TTC549 (cell line): ENCODE results near the gene GUCY1A2.
"Not testable (repeated sequence)": the region's sequence is repeated elsewhere in the genome, so short reads cannot be mapped to it uniquely, and the experiment has no call there.

Experiments
- FAIRE-seq: peaks from 2 replicates; lab custom pipeline; 2012; peaks lifted over from hg19 to GRCh38; lab: Jason Lieb, UNC

The GUCY1A2 gene

DNA sequence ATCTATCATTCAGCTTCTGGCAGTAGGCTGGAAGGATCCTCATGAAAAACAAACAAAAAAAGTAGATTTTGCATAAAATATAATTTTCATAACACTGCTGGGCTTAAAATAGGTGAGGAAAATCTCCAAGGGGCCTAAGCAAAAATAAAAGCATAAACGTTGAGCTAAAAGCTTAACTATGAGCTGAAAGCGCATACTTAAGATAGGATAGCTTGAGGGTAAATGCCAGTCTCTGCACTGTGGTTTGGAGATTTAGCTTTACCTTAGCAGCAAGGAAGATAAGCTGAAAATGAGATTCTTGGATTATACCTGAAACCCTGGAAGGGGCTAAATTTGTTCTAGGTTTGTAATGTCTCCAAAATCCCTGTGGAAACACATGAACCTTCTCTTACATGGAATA, 183.7 kb downstream of the GUCY1A2 start:
- no peak for FAIRE-seq

DNA sequence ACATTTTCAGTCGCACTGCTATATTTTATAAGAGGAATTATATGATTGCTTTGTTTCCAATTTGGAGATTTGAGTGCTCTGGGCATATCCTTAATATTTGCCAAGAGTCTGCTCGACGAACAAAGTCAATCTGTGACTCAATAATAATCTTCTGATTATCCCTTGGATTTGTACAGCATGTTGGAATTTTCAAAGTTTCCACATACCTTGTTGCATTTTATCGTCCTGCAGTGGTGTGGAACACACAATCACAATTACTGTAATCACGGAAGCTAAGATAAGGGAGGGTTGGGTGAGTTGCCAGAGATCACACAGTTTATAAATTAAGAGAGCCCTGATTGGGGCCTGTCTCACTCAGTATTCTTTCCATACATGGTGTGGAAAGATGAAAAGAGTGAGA, 189.3 kb downstream of the GUCY1A2 start:
- no peak for FAIRE-seq

DNA sequence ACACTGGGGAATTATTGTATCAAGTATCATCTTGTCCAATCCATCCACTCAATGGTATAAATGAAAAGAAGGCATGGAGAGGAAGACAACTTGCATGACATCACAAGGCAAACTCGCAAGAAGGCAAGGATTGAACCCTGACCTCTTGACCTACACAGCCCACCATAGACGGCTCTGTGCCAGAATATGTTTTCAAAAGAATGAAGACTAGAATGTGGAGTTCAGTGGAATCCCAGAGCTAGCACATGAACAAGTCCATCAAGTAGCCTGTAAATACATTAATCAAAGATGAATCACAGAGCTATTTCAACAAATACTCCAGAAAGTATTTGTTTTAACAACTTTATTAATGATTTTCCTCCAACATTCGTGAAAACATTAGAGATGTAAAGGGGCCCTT, 189.7 kb downstream of the GUCY1A2 start:
- FAIRE-seq: no peak

DNA sequence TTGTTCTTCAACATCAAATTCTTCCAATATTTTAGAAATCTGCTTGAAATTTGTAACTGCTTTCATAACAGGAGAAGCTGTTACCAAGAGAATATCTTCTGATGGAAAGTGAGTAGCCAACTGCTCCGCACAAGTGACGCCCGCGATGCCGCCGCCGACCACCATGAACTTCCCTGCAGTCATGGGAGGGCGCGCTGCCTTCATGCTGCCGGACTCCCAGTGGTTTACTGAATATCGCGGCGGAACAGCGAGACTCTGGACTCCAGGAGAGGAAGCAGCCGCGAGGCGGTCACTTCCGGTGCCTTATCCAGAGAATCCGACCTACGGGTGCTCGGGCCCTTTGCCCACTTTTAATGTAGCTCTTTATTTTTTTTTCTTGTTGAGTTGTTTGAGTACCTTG, 190.6 kb downstream of the GUCY1A2 start:
- no peak for FAIRE-seq

DNA sequence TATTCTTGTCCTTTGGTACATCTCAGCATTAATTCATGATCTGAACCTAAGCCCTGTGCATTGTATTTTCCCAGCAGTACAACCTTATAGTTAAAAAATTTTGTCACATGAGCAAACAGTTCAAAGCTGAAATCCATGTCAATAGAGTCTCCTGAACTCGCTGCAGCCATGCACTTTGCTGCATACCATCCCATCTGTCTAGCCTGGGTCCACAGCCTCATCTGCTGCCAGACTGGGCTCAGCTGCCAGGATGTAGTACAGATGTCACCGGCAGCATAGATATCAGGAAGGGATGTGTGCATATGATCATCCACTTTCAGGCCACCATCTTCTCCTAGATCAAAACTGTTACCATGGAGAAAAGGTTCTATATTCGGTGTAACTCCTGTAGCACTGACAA, 191.7 kb downstream of the GUCY1A2 start:
- not testable (repeated sequence) for FAIRE-seq

DNA sequence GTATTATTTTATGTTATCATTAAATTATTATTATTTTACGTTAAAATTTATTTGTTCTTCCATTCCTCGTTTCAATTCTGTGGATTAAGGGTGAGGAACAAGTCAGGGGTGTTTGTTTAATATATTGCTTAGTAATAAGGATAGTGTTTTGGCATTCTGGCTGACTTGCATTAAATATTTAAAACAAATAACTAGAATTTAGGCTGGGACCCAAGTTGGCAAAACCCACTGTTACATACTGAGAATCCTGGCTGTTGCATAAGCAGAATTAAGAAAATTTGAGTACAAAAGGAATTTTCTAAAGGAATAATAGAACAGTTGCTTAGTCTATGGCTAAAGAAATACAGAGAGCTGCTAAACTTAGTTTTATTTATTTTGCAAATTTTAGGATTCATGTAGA, 196.4 kb downstream of the GUCY1A2 start:
- FAIRE-seq: no peak

DNA sequence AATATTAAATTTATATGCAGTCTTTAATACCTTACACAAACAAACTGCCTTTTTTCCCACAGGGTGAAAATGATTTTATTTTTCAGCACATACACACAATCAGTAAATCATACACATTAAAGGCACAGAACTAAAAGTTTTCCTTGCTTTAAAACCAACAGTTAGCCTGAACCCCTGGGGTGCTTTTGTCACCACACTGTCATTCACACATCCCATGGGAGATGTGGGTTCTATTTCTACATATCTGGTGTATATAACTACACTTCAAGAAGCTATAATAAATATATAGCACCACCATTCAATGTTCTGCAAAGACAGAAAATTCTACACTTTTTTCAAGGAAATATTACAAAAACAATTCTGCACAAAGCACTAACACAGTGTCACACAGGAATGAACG, 197.0 kb downstream of the GUCY1A2 start:
- FAIRE-seq: no peak

DNA sequence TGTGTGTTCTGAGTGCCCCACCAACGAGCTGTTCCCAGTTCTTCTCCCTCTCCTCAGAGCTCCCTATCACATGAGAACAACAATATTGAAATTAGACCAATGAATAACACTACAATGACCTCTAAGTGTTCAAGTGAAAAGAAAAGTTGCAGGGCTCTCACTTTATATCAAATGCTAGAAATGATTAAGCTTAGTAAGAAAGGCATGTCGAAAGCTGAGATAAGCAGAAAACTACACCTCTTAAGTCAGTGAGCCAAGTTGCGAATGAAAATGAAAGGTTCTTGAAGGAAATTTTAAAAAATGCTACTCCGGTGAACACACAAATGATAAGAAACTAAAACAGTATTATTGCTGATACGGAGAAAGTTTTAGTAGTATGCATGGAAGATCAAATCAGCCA, 199.8 kb downstream of the GUCY1A2 start:
- FAIRE-seq: no peak

DNA sequence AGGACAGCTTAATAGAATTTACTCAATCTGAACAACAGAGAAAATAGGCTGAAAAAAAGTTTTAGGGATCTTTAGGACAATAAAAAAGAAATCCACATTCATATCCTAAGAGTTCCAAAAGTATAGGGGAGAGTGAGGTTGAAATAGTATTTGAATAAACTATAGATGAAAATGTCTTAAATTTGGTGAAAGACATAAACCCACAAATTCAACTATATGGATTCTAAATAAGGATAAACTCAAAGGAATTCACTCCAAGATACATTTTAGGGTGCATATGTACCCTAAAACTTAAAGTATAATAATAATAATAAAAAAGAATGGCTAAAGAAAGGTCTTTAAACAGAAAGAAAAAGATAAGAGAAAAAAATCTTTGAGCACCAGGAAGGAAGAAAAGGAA, 203.1 kb downstream of the GUCY1A2 start:
- no peak for FAIRE-seq

DNA sequence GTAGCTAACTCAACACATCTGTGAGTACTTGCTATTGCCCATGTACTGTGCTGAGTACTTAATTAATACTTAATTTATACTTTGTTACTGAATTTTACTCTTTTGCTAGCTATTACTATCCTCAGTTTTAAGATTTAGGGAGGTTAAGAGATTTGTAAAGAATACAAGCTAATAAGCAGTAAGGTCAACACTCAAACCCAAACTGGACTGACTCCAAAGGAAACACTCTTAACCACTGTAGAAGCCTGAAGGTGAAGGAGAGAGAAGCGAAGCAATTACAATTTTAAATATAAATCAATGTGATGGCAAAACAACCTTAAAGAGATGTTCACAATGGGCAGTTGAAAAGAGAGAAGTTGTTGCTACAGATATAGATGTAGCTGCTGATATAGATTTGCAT, 204.5 kb downstream of the GUCY1A2 start:
- FAIRE-seq: no peak

DNA sequence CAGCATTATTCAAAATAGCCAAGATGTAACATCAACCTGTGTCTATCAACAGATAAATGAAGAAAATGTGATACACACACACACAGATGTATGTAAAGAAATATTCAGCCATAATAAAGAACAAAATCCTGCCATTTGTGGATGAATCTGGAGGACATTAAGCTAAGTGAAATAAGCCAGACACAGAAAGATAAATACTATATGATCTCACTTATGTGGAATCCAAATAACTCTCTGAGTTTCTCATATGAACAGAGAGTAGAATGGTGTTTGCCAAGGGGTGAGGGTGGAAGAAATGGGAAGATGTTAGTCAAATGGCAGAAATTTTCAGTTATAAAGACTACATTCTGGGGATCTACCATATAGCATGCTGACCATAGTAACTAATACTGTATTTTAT, 224.2 kb downstream of the GUCY1A2 start:
- no peak for FAIRE-seq

DNA sequence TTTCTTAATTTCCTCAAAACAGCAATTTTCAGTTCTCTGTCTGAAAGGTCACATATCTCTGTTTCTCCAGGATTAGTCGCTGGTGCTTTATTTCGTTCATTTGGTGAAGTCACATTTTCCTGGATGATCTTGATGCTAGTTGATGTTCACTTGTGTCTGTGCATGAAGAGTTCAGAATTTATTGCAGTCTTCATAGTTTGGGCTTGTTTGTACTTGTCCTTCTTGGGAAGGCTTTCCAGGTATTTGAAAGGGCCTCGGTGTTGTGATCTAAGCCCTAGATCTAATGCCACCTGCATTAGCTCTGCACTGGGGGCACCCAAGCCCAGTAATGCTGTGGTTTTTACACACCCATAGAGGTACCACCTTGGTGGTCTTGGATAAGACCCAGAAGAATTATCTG, 228.9 kb downstream of the GUCY1A2 start:
- FAIRE-seq: no peak

DNA sequence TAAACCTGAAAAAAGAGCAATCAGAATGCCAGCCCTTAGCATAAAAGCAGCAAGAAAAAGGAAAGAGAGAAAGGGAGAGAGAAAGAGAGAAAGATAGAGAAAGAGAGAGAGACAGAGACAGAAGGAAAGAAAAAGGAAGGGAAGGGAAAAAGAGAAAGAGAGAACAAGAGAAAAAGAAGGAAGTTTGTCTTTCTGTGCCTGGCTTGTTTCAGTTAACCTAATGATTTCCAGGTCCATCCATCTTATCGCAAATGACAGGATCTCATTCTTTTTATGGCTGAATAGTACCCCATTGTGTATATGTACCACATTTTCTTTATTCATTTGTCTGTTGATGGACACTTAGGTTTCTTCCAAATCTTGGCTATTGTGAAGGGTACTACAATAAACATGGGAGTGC, 230.8 kb downstream of the GUCY1A2 start:
- FAIRE-seq: no peak

DNA sequence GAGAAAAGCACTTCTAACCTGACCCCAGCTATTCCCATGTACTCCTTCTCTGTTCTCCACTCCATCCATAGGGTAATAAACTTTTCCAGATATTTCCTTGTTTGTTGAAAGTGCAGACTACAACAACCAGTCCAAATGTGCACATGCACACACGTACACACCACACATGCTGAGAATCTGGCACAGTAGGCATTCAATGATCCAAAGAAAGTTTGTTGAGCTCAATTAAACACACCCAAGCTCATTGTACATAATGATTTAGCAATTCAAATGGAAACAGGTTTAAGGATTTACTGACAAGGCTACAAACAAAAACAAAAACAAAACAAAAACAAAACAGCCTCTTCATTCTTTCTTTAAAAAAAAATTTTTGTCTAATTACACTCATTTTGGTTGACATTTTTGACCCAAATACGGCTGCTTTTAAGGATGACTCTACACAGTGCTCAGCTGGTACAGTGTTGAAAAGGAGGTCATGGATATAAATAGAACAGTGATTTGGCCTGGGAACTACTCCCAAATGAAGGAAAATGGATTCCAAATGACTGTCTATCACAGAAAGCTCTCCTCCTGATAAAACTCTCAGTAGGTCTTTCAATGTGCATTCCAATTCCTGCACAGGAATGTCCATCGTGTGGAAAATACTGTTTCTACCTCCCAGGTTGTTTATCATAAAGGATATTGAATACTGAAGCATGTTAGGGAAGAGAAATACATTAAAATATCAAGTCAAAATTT, 232.2 kb downstream of the GUCY1A2 start:
- FAIRE-seq: no peak

DNA sequence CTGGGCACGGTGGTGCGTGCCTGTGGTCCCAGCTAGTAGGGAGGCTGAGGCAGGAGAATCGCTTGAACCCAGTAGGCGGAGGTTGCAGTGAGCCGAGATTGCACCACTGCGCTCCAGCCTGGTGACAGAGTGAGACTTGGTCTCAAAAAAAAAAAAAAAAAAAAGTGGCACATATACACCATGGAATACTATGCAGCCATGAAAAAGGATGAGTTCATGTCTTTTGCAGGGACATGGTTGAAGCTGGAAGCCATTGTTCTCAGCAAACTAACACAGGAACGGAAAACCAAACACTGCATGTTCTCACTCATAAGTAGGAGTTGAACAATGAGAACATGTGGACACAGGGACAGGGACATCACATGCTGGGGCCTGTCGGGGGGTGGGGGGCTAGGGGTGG, 241.0 kb downstream of the GUCY1A2 start:
- FAIRE-seq: not testable (repeated sequence)

DNA sequence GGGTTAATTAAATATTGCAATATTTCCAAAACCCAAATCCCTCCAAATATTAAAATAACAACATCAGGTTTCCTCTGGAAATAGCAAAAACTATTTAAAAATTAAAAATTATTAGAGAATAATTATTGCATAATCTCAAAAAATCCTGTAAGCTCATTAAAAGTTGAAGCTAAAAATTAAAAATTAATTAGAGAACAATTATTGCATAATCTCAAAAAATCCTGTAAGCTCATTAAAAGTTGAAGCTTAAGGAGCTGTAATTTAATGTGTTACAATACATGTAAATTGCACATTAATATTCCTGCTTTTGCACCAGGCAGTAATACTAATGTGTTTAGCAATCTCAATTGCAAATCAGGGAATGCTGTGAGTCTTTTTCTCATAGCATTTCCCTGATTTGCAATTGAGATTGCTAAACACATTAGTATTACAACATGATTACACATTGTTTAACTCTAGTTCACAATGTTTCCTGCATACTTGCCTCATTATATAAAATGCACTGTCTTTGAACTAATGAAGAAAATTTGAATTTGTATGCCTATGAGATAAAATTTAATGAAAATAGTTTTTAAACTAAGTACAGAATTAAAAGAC, 247.7 kb downstream of the GUCY1A2 start:
- no peak for FAIRE-seq

DNA sequence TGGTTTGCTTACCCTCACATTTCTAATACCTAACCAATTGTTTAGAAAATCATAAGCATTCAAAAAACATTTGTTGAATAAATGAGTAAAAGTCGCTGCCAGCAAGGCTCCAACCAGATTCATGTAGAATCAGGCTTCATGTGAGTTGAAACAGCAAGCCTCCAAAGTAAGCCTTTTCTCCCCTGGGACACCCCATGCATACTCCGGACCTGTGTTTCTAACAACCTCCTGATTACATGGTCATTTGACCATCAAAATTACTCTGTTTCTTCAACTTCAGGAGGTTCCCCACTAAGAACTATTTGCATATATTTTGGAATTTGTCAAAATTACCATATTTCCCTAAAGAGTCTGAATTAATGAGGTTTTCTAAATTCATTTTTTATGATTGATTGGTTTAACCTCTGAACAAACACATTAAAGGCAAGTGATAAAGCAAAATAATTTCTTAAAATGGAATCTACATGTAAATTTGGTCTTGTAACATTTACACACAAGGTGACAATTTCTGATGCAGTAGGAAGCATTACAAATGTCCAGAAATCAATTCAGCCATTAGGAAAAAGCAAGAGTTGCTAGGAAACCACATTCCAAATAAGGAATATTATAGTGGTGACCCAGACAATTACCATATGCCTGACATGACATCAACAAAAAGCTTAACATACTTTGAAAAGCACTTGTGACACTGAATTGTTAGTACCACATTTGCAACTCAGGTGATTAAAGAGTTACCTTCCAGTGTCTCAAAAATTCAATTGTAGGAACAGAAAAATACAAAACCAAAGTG, 252.6 kb downstream of the GUCY1A2 start:
- no peak for FAIRE-seq

DNA sequence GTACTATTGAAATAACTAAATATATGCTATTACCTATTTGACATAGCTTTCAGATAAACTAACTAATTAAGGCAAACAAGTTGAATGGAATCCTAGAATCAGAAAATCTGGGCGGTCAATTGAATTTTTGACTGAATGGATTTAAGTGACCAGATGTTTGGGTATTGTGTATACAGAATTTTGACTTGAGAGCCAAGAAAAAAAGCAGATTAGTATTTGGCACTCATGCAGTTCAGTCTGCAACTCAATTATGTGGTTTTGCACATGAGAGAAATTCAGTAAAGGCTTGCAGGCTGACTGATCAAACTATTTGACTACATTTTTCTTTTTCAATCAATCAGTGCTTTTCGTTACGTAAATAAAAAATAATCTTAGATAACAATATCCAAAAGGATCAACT, 254.8 kb downstream of the GUCY1A2 start:
- no peak for FAIRE-seq

DNA sequence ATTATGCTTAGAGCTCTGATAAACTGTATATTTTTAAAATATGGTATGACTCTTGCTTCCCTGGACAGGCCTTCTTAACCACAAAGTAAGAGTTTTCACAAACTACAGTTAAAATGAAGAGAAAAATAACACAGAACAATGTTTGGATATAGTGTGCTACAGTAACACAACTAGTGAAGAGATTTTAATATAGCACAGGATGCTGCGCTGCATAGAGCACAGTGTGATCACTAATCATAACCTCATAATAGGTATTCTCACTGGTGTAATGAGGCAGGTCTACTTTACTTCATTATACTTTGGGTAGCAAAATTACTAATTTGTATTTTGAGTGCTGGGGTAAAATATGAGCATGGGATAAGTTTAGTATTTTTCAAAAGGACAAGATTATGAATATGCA, 256.5 kb downstream of the GUCY1A2 start:
- FAIRE-seq: no peak

DNA sequence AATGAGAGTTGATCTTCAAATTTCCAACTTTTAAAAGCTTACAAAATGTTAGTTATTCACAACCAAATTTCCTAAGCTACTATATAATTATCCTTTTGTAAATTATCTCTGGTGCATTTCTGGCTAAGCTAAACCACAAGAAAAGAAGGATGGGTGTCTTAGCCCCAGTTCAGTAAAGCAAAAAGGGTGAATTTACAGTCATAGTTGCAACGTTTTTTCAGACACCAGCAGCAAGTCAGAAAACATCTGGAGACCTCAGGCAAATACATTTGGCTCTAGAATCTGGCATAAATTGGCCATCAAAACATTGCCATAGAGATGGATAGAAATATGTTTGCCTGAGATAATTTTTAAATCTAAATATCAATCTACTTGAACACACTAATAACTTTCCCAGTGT, 257.0 kb downstream of the GUCY1A2 start:
- FAIRE-seq: no peak

DNA sequence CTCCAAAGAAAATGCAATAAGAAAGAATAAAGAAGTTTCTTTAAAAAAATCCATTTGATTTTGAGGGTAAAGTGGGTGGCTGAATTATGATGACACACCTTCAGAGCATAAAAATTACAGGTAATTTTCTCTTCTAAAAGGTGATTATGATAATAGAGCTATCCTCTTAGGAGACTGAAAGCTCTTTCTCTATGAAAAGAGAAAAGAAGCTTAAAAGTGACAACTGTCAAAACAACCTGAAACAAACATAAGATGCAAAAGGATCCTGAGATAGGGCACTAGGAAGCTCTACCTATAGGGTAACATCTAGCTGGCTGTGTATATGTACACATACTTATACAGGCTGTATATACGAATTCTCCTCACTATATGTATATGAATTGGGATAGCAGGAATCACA, 270.2 kb downstream of the GUCY1A2 start:
- FAIRE-seq: no peak

DNA sequence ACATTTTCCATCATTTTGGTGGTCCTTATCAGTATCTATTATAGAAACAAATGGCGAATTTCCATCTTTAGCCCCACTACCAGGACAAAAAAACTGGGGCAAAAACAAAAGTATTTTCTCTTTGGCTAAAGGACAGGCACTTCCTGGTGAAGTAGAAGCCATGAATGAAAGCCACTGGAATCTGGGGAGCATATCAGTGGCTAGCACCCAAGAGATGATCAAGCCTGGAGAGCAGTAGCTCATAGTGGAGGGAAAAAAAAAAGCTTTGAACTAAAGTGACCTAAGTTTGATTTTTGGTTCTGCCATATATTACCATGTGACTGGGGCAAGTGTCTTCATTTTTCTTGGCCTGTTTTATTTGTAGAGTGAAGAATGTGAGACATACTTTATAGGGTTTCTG, 272.3 kb downstream of the GUCY1A2 start:
- no peak for FAIRE-seq

DNA sequence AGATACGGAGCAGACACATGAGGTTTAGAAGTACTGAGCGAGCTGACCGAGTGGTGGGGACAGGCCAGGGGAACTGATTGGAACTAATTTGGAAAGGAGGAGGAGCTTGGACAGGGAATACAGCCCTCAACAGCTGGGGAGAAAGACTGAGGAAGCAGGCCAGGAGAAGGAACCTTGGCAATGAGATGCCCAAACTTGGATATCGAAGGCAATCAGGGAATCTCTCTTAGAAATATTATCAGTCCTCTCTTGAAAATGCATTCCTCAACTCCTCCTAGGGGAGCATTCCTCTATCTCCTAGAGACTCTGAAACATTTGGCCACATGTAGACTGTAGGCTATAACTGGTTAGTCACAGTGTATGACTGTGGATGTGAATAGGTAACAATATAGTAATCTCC, 284.6 kb downstream of the GUCY1A2 start:
- FAIRE-seq: no peak

DNA sequence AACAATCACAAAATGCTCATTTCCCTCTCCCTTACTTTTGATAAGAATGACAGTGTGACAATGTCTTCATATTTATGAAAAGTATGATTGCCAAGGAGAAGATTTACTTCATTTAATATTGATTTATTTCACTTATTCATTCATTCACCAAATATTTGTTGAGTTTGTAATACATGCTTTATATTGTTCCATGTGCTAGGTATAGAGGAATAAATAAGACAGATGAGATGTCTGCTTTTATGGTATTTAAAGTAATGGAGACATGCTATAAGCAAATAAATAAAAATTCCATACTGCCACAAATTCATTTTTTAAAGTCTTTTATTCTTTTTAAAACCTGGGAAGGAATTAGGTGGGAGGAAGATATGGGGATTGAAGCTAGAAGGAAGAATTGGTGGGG, 289.4 kb downstream of the GUCY1A2 start:
- no peak for FAIRE-seq
